ENCODE measurements around the gene FAF2. TPM values are rescaled to one million over a fixed set of nuclear protein-coding genes. Genes with fewer than 3 reads are reported as not detected.
"Not testable (repeated sequence)": the region's sequence is repeated elsewhere in the genome, so short reads cannot be mapped to it uniquely, and the experiment has no call there.

The FAF2 gene
- total RNA-seq, 1 experiment from 2014 or later = 59.7 TPM

- ChIA-PET CTCF (no interaction called here), POLR2A (ENCODE audit: unreplicated experiment) (interaction anchor here (0.6 kb wide), 1 partner anchor 12 kb away, joined by 5 read pairs; the partner anchor contains the start of gene RNF44)
- peak within 1 kb of the TSS; percentile 34; the same call in 1 of the 2 replicates for H3K27ac ChIP-seq
- DNase-seq = no peak
- BruUV-seq (replicated peaks) = no TSS peak
- H4K20me1 ChIP-seq (ENCODE audit: insufficient read depth) = no peaks in the 10 kb centered on the region
- H3K9me2 ChIP-seq (ENCODE audit: insufficient read depth) = no peaks in the 10 kb centered on the region
- no peaks in the 10 kb centered on the region for H3K36me3 ChIP-seq (ENCODE audit: low read depth)
- no peak within 1 kb of the TSS for H2AFZ ChIP-seq
- peak within 1 kb of the TSS; percentile 18 for H3K4me2 ChIP-seq
- peaks cover 49% of the 10 kb centered on the region for H3F3A ChIP-seq (ENCODE audit: insufficient read depth, low read depth)
- no peak for TF ChIP-seq CTCF (conservative IDR thresholded peaks at IDR 0.05)
- no peak for TF ChIP-seq EZH2 (IDR thresholded peaks at IDR 0.05; ENCODE audit: low read depth)
- peaks cover 57% of the 10 kb centered on the region for H3K4me1 ChIP-seq (replicated peaks; ENCODE audit: insufficient read depth)
- H3K9me3 ChIP-seq (ENCODE audit: insufficient read depth, low read depth) = no peaks in the 10 kb centered on the region
- intact Hi-C loops (cut with micrococcal nuclease; ENCODE audit: unreplicated experiment) = no loop called here
- H3K4me3 ChIP-seq = no peak within 1 kb of the TSS
- H3K27me3 ChIP-seq (ENCODE audit: insufficient read depth, low read depth) = no peaks in the 10 kb centered on the region
- H3K79me2 ChIP-seq (ENCODE audit: low read depth) = peaks cover 15% of the 10 kb centered on the region
These were observed 100.8 kb downstream of the FAF2 start, which contains the start of gene CDHR2 for GRCh38 chr5:176548967-176549444. Gene CDHR2 (plus strand): TSS chr5:176549342. CDS start chr5:176565353, 16,011 bp downstream.

DNA sequence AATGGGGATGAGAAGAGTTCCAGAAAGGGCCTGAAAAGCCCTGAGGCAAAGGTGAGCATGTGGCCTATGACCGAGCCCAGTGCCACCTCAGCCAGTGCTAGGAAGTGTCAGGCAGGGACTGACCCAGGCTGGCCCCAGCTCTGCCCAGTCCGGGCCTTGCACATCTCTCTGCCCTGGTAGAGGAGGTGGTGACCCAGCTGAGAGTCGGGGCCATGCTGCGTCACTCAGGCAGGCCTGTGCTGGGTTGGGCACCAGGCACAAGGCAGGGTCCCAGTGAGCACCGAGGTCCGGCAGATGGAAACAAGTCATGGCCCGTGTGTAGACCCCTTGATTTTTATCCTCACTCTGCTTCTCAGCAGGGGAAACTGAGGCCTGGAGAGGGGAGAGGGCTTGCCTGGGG lies 101.7 kb downstream of the FAF2 start:
- H3K4me1 ChIP-seq (replicated peaks; ENCODE audit: insufficient read depth) = peaks cover 59% of the 10 kb centered on the region
- intact Hi-C loops (cut with micrococcal nuclease; ENCODE audit: unreplicated experiment) = no loop called here
- no peaks in the 10 kb centered on the region for H4K20me1 ChIP-seq (ENCODE audit: insufficient read depth)
- H3K27me3 ChIP-seq (ENCODE audit: insufficient read depth, low read depth) = no peaks in the 10 kb centered on the region
- no peaks in the 10 kb centered on the region for H3K9me3 ChIP-seq (ENCODE audit: insufficient read depth, low read depth)
- TF ChIP-seq EZH2 (IDR thresholded peaks at IDR 0.05; ENCODE audit: low read depth) = no peak
- no peak for TF ChIP-seq CTCF (conservative IDR thresholded peaks at IDR 0.05)
- peaks cover 49% of the 10 kb centered on the region for H3F3A ChIP-seq (ENCODE audit: insufficient read depth, low read depth)
- POLR2A ChIA-PET (ENCODE audit: unreplicated experiment) = interaction anchor here (0.6 kb wide), 1 partner anchor 13 kb away, joined by 5 read pairs; the partner anchor contains the start of gene RNF44
- no peaks in the 10 kb centered on the region for H3K9me2 ChIP-seq (ENCODE audit: insufficient read depth)
- no TSS peak for BruUV-seq (replicated peaks)
- H3K4me2 ChIP-seq = no peak overlapping the region
- no peak for DNase-seq
- CTCF ChIA-PET = no interaction called here
- no peak overlapping the region for H2AFZ ChIP-seq
- peaks cover 12% of the 10 kb centered on the region for H3K79me2 ChIP-seq (ENCODE audit: low read depth)
- no peak overlapping the region for H3K27ac ChIP-seq
- no peaks in the 10 kb centered on the region for H3K36me3 ChIP-seq (ENCODE audit: low read depth)
- H3K4me3 ChIP-seq = no peak overlapping the region

DNA sequence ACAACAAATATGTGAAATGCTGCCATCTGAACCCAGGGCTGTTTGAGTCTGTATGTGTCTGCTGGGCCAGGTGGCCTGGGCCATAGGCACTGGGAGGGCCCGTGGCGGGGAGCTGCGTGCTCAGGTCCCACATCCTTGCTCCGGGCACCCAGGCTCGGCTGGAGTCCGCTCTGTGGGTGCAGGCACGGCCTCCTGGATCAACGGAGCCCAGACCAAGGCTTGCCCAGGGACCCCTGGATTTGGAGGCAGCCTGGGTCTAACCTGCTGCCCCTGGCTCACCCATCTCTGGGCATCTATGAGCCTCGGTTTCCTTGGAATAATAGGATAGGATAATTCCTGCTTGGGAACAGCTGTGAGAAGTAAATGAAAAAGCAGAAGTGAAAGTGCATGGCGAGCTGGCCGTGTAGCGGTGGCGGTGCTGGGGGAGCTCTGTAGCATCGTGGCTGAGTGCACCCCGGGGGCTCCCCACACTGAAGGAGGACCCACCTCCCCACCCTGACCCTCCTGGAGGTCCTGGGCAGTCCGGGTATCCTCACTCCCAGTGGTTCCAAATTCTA lies 102.2 kb downstream of the FAF2 start:
- H3K9me2 ChIP-seq (ENCODE audit: insufficient read depth) = no peaks in the 10 kb centered on the region
- peaks cover 49% of the 10 kb centered on the region for H3F3A ChIP-seq (ENCODE audit: insufficient read depth, low read depth)
- H3K4me3 ChIP-seq = no peak overlapping the region
- H3K36me3 ChIP-seq (ENCODE audit: low read depth) = no peaks in the 10 kb centered on the region
- H4K20me1 ChIP-seq (ENCODE audit: insufficient read depth) = no peaks in the 10 kb centered on the region
- intact Hi-C loops (cut with micrococcal nuclease; ENCODE audit: unreplicated experiment) = no loop called here
- no peak overlapping the region for H3K4me2 ChIP-seq
- ChIA-PET POLR2A (ENCODE audit: unreplicated experiment) (no interaction called here), CTCF (no interaction called here)
- TF ChIP-seq EZH2 (IDR thresholded peaks at IDR 0.05; ENCODE audit: low read depth) (no peak), CTCF (conservative IDR thresholded peaks at IDR 0.05) (no peak)
- H3K4me1 ChIP-seq (replicated peaks; ENCODE audit: insufficient read depth) = peaks cover 55% of the 10 kb centered on the region
- peaks cover 7% of the 10 kb centered on the region; the same call in 1 of the 2 replicates for H3K79me2 ChIP-seq (ENCODE audit: low read depth)
- H3K27me3 ChIP-seq (ENCODE audit: insufficient read depth, low read depth) = no peaks in the 10 kb centered on the region
- no TSS peak for BruUV-seq (replicated peaks)
- H2AFZ ChIP-seq = no peak overlapping the region
- H3K9me3 ChIP-seq (ENCODE audit: insufficient read depth, low read depth) = no peaks in the 10 kb centered on the region
- DNase-seq = no peak
- no peak overlapping the region for H3K27ac ChIP-seq

GRCh38 chr5:176550937-176551336 lies 102.8 kb downstream of the FAF2 start:
- Histone ChIP-seq H3K4me1 (replicated peaks; ENCODE audit: insufficient read depth) (peaks cover 52% of the 10 kb centered on the region), H3F3A (ENCODE audit: insufficient read depth, low read depth) (peaks cover 45% of the 10 kb centered on the region)
- CTCF ChIA-PET; H3K27ac ChIP-seq; intact Hi-C loops (cut with micrococcal nuclease; ENCODE audit: unreplicated experiment); H3K9me2 ChIP-seq (ENCODE audit: insufficient read depth); H3K36me3 ChIP-seq (ENCODE audit: low read depth); H2AFZ ChIP-seq; BruUV-seq (replicated peaks); H3K27me3 ChIP-seq (ENCODE audit: insufficient read depth, low read depth); H3K4me3 ChIP-seq; DNase-seq; H3K79me2 ChIP-seq (ENCODE audit: low read depth); H3K4me2 ChIP-seq; H4K20me1 ChIP-seq (ENCODE audit: insufficient read depth); POLR2A ChIA-PET (ENCODE audit: unreplicated experiment); H3K9me3 ChIP-seq (ENCODE audit: insufficient read depth, low read depth): not testable (repeated sequence)
